CD4-positive, alpha-beta T cell treated with Interleukin-4 for 1 hour (primary cell): Measurements from ENCODE around the gene KCNH3.
A peak's percentile ranks its signal among the peaks of the same experiment; 100 is the strongest.

Experiments
- DNase-seq, 2 donors: peaks; one replicate each; pipeline ENCODE4 v3.0.0-alpha.2; 2020 to 2022

The KCNH3 gene

GRCh38 chr12:49548481-49548821, 9.6 kb downstream of the KCNH3 start:
- DNase-seq, result no peak

- DNase-seq, result no peak
These were observed 10.2 kb downstream of the KCNH3 start for GRCh38 chr12:49548822-49549648.

GRCh38 chr12:49549735-49550692, 11.2 kb downstream of the KCNH3 start:
- no peak for DNase-seq

- no peak for DNase-seq
These were observed 11.9 kb downstream of the KCNH3 start for GRCh38 chr12:49550693-49551252.

GRCh38 chr12:49552014-49552413, 13.2 kb downstream of the KCNH3 start:
- DNase-seq, result no peak

GRCh38 chr12:49552425-49552824, 13.6 kb downstream of the KCNH3 start:
- no peak for DNase-seq

GRCh38 chr12:49552899-49553298, 14.1 kb downstream of the KCNH3 start:
- no peak for DNase-seq

GRCh38 chr12:49553512-49554088, 14.8 kb downstream of the KCNH3 start:
- peak in 1 of 2 donors; percentile 64 for DNase-seq

- no peak for DNase-seq
These were observed 15.4 kb downstream of the KCNH3 start for GRCh38 chr12:49554266-49554665.

GRCh38 chr12:49555631-49556390, 17.0 kb downstream of the KCNH3 start:
- no peak for DNase-seq

- DNase-seq, result no peak
These were observed 17.8 kb downstream of the KCNH3 start for GRCh38 chr12:49556391-49557186.

GRCh38 chr12:49557187-49557916, 18.5 kb downstream of the KCNH3 start:
- no peak for DNase-seq

GRCh38 chr12:49557917-49558215, 19.0 kb downstream of the KCNH3 start:
- no peak for DNase-seq

GRCh38 chr12:49558526-49558925, 19.7 kb downstream of the KCNH3 start:
- DNase-seq, result no peak

- DNase-seq, result no peak
These were observed 20.3 kb downstream of the KCNH3 start for GRCh38 chr12:49559011-49559675.

- DNase-seq, result no peak
These were observed 21.9 kb downstream of the KCNH3 start for GRCh38 chr12:49560695-49561094.

GRCh38 chr12:49562233-49562632, 23.4 kb downstream of the KCNH3 start:
- no peak for DNase-seq

- no peak for DNase-seq
These were observed 24.0 kb downstream of the KCNH3 start for GRCh38 chr12:49562831-49563230.

GRCh38 chr12:49563951-49564685, 25.3 kb downstream of the KCNH3 start:
- no peak for DNase-seq
